Endometrial microvascular endothelial cells (primary cell): ENCODE results near the gene TNPO2. TPM values are rescaled to one million over a fixed set of nuclear protein-coding genes. Genes with fewer than 3 reads are reported as not detected.
"Not testable (repeated sequence)": the region's sequence is repeated elsewhere in the genome, so short reads cannot be mapped to it uniquely, and the experiment has no call there.

ENCODE experiments used
- in situ Hi-C: cut with HindIII; loops from 2 replicates; pipeline ENCODE4 v1.10.0; 2017; ENCODE audit warnings: low sequenced_read_pairs, low pct_unique_long_range_greater_than_20kb; ENCODE audit errors: inconsistent ontology term
- total RNA-seq: library from RNA; depleted of rRNA; stranded (reverse); fragments of >200 nt; gene quantifications from one replicate; pipeline ENCODE4 v1.2.3, GENCODE V29; 2015; ENCODE audit errors: inconsistent ontology term

TNPO2 gene
- total RNA-seq, 1 donor from 2014 or later = 23.1 TPM

DNA sequence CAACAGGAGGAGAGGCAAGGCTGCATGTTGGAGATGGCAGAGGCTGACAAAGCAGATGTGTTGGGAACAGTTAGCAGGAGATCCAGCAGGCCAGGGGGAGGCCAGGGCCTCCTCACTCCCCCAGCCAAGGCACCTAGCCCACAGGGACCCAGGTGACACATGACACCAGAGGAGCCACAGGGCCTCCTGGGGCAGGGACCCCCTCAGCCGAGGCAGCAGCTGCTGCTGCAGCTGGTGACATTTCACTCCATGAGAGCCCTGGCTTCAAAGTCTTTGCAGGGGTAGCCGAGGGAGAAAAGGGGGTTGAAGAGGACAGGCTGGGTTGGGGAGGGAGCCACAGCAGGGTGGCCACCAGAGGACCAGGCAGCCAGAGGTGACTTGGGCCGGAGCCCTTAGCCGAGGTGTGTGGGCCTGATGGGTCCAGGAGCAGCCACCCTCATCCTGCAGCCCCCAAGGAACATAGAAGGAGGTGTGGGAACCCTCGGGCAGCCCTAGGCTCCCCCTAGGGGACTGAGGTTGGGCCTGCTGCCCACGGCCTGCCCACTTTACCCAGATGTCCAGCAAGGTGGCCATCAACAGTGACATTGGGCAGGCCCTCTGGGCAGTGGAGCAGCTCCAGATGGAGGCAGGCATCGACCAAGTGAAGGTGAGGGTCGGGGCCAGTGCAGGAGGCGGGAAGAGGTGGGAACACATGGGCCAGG, 36.1 kb downstream of the TNPO2 start, which contains the start of gene GNG14:
Gene GNG14, plus strand, starts transcription at position 503 of the 701 bp plus-strand sequence. Its CDS starts 51 bp downstream, at position 554.
- in situ Hi-C loops = no loop called here

GRCh38 chr19:12685831-12686230, 37.9 kb downstream of the TNPO2 start:
- in situ Hi-C loops = no loop called here

- in situ Hi-C loops = no loop called here
Observed at GRCh38 chr19:12681074-12681987, 42.4 kb downstream of the TNPO2 start, which contains the start of gene DHPS. DHPS (minus strand) TSS chr19:12681880; CDS start chr19:12681766, 114 bp downstream.

DNA sequence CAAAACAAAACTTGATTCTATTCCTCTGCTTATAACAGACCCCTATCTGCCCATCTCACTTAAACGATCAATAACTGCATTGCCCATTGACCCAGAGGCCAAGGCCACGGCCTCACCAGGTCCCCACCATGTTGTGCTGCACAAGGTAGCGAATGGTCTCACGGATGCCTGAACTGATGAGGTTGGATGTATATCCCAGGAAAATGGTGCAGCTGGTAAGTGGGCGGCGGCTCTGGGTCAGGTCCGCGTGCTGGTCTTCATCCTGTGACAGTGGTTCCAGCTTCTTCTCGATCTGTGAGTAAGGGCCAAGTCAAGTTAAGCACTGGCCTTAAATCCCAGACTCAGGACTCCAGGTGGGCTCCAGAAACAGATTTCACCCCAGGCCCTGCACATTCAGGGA, 43.7 kb downstream of the TNPO2 start:
- in situ Hi-C loops = no loop called here

GRCh38 chr19:12678039-12678438, 45.7 kb downstream of the TNPO2 start:
- in situ Hi-C loops = not testable (repeated sequence)

DNA sequence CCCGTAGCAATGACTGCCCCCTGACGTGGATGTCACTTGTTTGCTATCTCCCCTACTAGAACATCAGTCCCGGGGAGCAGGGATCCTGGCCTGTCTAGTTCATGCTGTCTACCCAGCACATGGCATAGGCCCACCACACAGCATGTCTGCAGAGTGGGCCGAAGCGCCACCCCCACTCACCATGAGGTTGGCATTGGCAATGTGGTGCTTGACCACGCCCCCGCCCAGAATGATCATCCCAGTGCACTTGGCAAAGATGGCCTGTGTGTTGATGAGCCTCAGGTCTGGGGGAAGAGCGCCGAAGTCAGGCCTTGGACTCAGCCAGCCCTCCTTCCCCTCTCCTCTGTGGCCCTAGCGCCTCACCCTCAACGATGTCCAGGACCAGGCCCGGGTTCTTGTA, 46.8 kb downstream of the TNPO2 start:
- in situ Hi-C loops = no loop called here

DNA sequence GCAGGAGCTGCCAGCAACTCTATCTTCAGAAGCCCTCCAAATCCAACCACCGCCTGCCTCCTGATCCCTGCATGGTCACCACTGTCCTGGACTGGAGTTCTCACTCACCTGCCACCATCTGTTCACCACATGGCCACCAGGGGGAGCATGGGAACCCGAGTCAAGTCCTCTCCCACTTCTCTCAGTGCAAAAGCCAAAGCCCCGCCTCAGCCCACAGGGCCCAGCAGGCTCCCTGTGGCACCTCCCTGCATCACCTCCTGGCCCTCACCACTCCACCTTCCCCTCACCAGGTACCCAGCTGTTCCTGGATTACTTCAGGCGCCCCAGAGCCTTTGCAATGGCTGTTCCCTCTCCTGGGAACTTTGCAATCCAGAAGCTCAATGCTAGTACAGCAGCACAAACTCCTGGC, 47.3 kb downstream of the TNPO2 start:
- in situ Hi-C loops = no loop called here

GRCh38 chr19:12675940-12676339, 47.8 kb downstream of the TNPO2 start:
- in situ Hi-C loops = no loop called here

- in situ Hi-C loops = no loop called here
Observed at GRCh38 chr19:12675399-12675798, 48.3 kb downstream of the TNPO2 start.

DNA sequence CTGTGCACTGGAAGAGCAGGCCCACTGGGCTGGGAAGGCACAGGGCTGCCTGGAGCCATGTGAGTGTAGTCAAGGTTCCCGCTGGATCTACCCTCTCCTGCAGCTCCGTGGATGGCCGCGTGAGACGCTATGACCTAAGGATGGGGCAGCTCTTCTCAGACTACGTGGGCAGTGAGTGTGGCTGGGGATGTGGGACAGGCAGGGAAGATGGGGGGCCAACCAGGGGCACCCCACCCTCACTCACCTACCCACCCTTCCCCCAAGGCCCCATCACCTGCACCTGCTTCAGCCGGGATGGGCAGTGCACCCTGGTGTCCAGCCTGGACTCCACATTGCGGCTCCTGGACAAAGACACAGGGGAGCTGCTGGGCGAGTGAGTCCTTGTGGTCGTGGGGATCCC, 51.0 kb downstream of the TNPO2 start:
- in situ Hi-C loops = no loop called here

DNA sequence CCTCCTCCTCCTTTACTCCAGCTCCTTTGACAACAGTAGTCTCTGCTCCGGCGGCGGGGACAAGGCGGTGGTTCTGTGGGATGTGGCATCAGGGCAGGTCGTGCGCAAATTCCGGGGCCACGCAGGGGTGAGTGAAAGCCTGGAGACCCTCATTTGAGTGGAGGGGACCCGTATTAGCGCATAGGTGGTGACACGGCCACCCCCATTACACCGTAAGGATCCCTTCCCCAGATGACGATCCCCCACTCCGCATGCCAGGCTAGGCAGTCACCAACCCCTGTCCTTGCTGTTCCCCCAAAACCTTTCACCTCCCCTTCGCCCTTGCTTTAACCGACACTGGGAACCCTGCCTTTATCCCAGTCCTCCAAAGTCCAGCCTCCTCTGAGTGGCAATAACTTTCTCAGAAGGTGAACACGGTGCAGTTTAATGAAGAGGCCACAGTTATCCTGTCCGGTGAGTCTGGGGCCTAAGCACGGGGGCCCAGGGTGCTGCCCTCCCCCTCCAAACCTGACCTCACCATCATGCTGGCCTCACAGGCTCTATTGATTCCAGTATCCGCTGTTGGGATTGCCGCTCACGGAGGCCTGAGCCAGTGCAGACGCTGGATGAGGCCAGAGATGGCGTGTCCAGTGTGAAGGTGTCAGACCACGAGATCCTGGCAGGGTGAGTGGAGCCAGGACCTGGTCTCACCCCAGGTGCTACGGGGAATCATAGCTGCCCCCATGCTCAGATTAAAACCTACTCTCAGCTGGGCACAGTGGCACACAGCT, 53.4 kb downstream of the TNPO2 start:
- in situ Hi-C loops = no loop called here

DNA sequence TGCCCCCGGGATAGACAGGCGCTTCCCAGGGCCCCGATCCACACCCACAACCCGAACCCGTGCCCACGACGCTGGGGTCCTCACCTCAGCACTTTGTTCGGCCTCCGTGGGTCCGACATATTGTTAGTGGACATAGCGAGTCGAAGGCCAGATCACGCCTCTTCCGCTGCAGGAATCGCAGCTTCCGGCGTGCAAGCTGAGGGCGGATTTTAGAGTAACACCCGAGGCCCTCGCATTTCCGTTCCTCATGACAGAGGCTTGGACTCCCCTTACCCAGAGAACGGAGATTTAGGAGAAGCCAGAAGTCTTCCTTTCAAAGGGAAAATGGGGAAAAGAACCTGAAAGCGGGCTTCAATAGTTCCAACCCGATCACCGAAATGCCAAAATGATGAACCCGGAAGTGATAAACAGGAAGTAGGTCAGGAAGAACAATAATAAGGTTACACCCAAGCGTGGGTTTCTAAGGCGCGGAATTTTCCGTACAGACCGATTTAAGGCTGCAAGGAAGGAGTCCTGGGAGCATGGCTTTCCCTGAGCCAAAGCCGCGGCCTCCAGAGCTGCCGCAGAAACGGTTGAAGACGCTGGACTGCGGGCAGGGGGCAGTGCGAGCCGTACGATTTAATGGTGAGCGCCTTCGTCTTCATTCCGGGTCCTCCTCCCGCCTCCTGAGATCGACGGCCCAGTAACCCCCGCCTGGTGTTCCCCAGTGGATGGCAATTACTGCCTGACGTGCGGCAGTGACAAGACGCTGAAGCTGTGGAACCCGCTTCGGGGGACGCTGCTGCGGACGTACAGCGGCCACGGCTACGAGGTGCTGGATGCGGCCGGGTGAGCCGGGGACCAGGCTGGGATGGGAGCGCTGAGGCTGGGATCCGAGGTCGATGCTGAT, 54.2 kb downstream of the TNPO2 start:
- in situ Hi-C loops = no loop called here

- in situ Hi-C loops = no loop called here
Observed at GRCh38 chr19:12668932-12669269, 54.8 kb downstream of the TNPO2 start.

DNA sequence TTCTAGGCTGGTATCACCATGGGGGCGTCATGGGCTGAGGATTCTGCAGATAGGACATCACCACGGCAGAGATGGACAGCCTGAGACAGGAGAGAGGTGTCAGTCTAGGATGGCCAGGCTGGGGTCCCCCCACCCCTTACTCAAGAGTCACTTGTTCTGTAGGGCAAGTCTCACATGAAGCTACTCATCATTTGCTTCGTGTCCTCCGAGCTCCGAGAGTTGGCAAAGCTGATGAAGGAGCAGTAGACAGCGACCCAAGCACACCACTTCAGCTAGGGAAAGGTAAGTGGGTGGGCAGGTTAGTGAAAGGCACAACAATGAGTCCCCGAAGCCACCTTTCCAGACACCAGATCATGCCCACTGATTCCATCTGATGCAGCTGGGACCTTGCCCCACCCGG, 55.4 kb downstream of the TNPO2 start:
- in situ Hi-C loops = no loop called here

DNA sequence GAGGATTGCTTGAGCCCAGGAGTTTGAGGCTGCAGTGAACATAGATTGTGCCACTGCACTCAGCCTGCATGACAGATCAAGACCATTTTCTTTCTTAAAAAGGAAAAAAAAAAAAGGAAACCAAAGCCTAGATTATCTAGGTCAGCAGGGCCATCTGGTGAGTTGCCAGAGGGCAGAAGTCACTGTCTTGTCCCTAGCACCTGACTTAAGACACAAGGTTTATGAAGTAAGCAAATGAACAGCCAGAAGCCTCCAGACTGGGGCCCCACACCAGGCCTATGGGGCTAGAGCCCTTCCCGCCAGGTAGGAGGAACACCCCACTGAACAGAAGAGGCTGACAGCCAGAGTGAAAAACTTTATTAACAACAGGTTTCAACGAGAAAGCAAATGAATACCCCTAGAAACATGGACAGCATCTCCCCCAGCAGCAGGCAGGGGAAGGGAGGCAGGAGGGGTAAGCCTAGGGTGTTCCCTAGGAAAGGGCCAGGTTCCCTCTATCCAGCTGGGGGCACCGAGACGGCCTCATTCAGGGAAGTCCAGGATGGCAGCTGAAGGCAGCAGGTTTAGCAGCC, 55.9 kb downstream of the TNPO2 start:
- in situ Hi-C loops = no loop called here

DNA sequence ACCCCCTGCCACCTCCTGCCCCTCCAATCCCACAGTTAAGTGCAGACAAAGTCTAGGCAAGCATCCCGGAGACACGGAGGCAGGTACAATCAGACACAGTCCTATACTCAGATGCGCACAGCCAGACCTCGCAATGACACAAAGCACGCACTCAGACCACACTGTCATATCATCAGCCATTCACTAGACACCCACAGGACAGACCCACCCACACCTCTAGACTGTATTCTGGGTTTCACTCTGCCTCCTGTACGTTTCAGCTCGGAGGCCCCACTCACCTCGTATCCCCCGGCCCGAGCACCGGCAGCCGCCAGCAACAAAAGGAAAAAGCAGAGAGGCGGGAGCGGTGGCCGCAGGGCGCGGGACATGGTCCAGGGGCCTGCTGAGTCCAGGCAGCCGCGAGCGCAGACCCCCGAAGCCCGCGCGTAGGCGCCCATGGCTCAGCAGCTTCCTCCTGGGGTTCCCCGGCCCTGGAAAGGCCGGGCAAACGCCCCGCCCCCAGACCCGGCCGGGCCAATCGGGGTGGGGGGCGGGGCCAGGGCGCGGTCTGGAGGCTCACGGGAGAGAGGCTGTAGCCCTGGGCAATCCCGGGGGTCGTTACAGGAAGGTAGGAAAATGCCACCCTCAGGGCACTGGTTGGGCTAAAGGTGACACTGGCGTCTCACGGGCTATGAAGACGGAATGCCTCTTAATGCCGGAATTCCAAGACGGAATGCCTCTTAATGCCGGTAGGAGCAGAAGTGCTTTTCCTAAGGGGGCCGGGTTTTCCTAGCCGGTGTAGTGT, 57.3 kb downstream of the TNPO2 start, which contains the start of the genes MAN2B1 and WDR83:
Gene MAN2B1, minus strand, starts transcription at position 478 of the 784 bp plus-strand sequence. Its CDS starts 41 bp downstream, at position 437.
Gene WDR83, plus strand, starts transcription at position 543 of the 784 bp plus-strand sequence. CDS start 2,984 bp downstream, outside the sequence.
- in situ Hi-C loops = no loop called here

- in situ Hi-C loops = no loop called here
Observed at GRCh38 chr19:12665671-12666264, 58.0 kb downstream of the TNPO2 start.
